ENCODE data around the gene ADGRB3.

DNA sequence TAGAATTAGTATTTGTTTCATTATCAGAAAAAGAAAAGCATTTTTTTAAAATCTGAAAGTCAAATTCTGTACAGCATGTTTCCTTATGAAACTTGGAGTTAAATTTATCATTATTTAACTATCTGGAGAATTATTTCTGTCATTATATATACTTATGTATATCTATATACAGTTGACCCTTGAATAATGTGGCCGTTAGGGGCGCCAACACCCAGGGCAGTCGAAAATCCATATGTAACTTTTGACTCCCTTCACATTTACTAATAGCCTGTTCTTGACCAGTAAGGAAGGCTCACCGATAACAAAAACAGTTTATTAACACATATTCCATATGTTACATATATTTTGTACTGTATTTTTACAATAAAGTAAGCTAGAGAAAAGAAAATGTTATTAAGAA is 341.2 kb downstream of the ADGRB3 start:
- TF ChIP-seq POLR2A (IDR thresholded peaks at IDR 0.05), result no peak
- TF ChIP-seq, protein P1, sequence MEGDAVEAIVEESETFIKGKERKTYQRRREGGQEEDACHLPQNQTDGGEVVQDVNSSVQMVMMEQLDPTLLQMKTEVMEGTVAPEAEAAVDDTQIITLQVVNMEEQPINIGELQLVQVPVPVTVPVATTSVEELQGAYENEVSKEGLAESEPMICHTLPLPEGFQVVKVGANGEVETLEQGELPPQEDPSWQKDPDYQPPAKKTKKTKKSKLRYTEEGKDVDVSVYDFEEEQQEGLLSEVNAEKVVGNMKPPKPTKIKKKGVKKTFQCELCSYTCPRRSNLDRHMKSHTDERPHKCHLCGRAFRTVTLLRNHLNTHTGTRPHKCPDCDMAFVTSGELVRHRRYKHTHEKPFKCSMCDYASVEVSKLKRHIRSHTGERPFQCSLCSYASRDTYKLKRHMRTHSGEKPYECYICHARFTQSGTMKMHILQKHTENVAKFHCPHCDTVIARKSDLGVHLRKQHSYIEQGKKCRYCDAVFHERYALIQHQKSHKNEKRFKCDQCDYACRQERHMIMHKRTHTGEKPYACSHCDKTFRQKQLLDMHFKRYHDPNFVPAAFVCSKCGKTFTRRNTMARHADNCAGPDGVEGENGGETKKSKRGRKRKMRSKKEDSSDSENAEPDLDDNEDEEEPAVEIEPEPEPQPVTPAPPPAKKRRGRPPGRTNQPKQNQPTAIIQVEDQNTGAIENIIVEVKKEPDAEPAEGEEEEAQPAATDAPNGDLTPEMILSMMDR (IDR thresholded peaks at IDR 0.05), result no peak
- no peak for TF ChIP-seq POLR2AphosphoS5 (IDR thresholded peaks at IDR 0.05)
- TF ChIP-seq EP300 (IDR thresholded peaks at IDR 0.05), result no peak
